Measurements from ENCODE around the gene PSMA7.

PSMA7 gene

DNA sequence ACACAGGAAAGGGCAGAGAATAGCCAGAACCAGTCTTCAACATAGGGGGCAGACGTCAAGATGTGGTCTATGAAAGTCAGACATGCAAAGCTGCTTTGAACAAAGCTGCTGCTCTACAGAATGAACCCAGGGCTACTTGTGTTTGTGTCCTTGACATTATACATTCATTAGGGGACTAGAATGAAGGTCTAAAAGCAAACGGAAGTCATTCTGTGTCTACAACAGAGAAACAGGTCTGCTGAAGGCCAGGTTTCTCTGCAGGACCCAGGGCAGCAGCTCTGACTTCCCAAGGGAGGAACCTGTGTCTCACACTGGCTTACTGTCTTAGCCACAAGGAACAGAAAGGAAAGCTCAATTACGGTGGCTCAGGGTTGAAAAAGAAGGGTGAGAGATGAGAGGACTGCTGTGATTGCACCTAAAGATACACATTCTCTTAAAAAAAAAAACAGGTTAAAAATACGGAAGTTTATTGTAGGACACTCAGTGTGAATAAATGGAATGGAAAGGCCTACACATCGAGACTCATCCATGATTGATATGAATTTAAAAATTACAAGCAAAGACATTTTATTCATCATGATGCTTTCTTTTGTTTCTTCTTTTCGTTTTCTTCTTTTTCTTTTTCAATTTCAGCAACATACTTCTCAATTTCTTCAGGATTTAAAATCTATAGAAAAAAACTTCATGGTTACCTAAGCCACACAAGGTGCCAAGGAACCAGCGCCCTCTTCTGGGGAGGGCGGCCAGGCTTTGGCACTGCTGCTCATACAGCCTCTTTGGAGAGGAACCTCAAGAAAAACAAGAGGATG, 6.7 kb downstream of the PSMA7 start:
- no peak for DNase-seq (ENCODE audit: low read depth)

- DNase-seq (ENCODE audit: low read depth), result no peak
Observed at GRCh38 chr20:62135573-62136266, 7.5 kb downstream of the PSMA7 start.

- no peak for DNase-seq (ENCODE audit: low read depth)
Observed at GRCh38 chr20:62134735-62135231, 8.4 kb downstream of the PSMA7 start.

DNA sequence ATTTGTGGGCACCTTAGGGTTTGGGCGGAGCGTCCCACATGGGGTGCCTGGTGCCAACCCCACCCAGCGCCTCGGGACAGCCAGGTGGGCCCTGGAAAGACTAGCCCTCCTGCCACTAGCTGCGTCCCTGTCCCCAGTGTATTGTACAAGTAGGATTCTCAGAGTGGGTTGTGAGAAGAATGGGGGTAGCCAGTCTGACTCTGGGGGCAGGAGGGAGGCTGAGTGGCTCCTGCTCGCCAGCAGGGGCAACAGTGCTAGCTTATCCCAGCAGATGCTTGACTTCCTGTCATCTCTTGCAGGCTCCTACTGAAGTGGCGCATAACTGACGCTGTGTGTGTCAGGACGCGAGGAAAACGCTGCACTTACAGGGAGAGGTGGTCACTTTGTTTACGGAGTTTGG, 9.3 kb downstream of the PSMA7 start:
- DNase-seq (ENCODE audit: low read depth), result no peak

GRCh38 chr20:62133051-62133845, 9.9 kb downstream of the PSMA7 start:
- DNase-seq (ENCODE audit: low read depth), result no peak

DNA sequence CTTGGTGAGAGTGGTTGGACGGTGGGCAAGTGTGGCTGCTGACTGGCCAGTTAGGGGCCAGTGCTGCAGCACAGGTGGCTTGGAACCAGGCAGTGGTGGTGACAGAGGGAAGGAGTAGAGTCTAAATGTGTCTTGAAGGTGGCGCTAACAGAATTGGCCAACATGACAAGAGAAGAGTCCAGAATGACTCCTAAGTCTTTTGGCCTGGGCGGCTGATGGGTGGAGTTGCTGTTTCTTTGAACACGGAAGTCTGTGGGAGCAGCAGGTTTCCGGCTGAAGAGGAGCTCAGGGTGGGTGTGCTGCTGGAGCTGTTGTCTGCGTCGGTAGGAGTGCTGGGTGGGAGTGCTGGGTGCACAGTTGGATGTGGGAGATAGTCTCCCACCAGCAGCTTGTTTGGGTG, 10.8 kb downstream of the PSMA7 start:
- no peak for DNase-seq (ENCODE audit: low read depth)

DNA sequence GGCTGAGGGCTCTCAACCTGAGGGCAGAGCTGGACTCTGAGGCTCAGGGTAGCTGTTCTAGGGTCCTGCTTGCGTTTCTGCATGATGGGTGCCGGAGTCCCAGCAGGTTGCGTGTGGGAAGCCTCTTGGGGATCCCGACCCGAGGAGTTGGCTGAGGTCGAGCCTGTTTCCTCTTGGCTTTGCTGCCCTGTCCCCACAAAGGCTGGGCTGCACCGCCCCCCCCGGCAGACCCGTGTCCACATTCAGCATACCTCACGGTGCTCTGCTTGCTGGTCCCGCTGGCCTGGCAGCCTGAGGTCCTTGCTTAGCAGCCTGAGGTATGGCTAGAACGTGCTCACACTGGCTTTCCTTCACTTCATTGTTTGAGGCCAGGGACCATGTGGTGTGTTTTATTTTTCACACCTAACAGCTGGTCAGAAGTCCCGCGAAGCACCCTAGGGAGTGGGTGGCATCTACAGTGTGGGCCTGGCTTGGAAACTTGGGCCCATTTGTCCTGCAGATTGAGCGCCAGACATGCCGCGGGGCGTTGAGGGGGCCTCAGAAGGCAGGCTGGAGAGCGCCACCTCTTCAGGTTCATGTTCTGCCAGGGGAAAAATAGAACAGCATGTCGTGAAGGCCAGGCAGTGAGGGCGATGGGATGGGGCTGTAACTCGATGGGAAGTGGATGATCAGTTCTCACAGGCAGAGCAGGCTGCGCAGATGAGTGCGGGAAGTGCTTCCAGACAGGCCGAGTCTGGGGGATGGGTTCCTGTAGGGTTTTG, 11.5 kb downstream of the PSMA7 start:
- no peak for DNase-seq (ENCODE audit: low read depth)

- DNase-seq (ENCODE audit: low read depth), result no peak
Observed at GRCh38 chr20:62129731-62130531, 13.3 kb downstream of the PSMA7 start.

DNA sequence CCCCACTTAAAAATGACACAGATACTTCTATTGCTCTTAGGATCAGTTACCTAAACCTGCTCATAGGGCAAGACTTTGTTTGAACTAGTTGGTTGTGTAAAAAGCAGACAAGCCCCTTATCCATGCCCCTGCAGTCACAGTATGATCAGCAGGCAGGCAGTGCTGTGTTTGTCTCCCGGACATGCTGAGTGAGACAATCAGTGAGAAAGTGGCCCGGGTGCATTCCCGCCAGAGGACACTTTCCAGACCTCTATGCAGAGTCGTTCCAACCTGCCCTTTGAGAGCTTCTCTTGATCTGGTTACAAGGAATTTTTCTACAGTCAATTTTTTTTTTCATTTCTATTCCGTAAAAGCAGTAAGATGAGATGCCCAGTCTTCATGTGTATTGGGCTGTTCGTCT, 14.7 kb downstream of the PSMA7 start:
- no peak for DNase-seq (ENCODE audit: low read depth)

GRCh38 chr20:62127799-62128198, 15.4 kb downstream of the PSMA7 start:
- no peak for DNase-seq (ENCODE audit: low read depth)

DNA sequence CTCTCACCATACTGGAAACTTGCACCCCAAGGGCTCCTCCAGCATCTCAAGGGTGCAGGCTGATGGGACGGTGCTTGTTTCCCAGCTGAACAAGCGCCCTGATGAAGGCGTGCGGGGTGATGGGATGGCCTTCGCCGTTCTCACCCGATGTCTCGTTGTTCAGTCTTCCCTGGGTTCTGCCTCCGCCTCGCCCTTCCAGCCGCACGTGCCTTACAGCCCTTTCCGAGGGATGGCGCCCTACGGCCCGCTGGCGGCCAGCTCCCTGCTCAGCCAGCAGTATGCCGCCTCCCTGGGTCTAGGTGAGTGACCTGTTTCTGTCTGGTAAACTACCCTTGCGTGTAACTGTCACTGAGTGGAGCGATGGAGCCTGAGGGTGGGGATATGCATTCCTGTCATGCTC, 17.1 kb downstream of the PSMA7 start:
- DNase-seq (ENCODE audit: low read depth), result no peak

DNA sequence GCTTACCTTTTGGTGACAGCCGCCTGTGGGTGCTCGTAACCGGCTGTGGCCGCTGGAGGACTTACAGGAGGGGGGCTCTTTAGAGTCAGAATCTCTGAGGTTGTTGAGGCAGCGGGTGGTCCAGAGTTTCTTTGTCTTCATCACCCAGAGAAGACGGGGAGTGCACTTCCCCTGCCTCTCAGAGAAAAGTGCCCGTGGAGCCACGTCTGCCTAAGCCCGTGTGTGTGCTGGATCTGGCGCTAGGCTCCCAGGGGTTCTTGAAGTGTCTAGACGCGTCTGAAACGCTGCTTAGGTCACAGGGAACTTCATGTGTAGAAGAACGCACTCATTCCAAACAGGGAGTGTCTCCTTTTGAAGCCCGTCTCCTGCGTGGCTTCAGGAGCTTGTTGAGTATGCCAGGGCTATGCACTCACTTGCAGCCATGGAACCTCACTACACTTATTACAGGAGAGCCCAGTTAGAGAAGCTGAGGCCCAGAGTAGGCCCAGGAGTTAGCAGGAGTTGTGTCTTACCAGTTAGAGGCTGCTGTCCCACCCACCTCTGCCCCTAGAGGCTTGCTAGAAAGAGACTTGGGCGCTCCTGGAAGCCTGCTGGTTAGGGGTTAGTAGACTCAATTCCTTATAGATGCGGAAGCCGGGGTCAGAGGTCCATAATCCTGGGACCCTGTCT, 19.6 kb downstream of the PSMA7 start:
- DNase-seq (ENCODE audit: low read depth), result no peak

GRCh38 chr20:62122654-62123449, 20.3 kb downstream of the PSMA7 start:
- no peak for DNase-seq (ENCODE audit: low read depth)

DNA sequence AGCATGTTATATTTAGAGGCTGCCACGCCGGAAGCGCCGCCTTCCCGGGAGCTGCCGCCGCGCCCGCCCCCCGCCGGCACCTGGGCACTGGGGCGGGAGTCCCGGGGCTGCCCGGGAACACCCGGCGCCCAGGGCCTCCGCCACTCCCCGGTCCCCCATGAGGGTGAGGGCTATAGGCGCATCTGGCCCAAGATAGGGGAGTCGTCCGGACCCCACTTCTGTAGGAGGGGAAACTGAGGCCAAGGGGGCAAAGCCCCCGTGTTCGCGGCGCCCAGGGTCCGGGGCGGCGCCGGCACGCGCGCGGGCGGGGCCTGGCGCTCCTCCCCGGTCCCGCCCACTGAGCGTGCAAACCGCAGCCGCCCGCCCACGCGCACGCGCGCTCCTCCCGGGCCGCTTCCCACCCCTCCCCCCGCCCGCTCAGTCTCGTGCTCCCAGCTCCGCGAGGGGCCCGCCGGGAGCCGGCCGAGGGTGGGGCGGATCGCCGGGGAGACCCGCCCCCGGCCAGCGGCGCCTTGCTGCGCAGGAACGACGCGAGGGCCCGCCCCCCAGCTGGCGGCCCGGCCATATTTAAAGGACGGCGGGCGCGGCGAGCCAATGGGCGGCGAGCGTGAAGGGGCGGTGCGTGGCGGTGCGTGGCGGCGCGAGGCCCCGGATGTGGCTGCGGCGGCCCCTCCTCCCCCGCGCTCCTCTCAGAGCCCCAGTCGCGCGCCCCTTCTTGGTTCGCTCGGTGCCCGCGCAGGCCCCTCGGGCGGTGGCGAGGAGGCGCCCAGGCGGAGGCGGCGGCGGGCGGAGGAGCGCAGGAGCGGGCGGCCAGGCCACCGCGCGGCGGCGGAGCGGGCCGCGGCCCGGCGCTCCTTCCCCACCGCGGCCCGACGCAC, 21.2 kb downstream of the PSMA7 start, which contains the start of gene LSM14B:
Gene LSM14B, plus strand, starts transcription at position 700 of the 878 bp plus-strand sequence. CDS start 192 bp downstream, outside the sequence.
- DNase-seq (ENCODE audit: low read depth), result peak; percentile 66

DNA sequence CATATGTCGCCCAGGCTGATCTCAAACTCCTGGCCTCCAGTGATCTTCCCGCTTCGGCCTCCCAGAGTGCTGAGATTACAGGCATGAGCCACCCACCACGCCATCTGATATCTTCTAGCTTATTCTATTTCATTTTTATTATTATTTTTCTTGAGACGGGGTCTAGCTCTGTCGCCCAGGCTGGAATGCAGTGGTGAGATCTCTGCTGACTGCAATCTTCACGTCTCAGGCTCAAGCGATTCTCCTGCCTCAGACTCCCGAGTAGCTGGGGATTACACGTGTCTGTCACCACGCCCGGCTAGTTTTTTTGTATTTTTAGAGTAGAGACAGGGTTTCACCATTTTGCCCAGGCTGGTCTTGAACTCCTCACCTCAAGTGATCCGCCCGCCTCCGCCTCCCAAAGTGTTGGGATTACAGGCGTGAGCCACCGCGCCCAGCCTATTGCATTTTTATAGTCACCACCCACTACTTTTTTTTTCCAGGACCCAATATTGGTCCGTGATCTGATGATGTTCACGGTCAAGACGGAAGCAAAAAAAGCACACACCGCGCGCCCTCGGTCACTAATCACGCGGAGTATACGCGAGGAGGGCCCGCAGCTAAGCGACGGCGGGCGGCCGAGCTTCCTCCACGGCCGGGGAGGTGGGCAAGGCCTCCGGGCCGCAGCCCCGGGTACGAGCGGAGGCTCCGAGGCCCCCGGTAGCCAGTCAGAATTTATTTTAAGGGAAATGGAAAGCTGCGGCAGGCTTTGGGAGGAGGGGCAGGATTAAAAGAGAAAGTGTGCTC, 22.0 kb downstream of the PSMA7 start:
- no peak for DNase-seq (ENCODE audit: low read depth)

DNA sequence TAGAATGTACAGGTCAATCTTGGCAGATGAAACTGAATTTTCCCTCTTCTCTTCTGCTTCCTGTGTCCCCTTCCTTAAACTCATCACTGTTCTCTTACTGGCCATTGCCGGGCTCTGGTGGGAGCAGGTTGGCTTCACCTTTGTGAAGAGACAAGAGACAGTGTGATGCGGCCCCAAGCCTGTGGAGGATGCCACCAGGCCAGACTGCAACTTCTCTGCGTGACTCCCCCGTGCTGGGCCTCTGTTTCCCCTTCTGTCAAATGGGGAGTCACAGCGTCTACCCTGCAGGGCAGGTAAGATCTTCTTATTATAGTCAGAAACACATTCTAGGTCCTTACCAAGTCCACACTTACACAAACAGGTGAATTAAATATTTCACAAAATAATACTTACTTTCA, 22.8 kb downstream of the PSMA7 start:
- DNase-seq (ENCODE audit: low read depth), result no peak

DNA sequence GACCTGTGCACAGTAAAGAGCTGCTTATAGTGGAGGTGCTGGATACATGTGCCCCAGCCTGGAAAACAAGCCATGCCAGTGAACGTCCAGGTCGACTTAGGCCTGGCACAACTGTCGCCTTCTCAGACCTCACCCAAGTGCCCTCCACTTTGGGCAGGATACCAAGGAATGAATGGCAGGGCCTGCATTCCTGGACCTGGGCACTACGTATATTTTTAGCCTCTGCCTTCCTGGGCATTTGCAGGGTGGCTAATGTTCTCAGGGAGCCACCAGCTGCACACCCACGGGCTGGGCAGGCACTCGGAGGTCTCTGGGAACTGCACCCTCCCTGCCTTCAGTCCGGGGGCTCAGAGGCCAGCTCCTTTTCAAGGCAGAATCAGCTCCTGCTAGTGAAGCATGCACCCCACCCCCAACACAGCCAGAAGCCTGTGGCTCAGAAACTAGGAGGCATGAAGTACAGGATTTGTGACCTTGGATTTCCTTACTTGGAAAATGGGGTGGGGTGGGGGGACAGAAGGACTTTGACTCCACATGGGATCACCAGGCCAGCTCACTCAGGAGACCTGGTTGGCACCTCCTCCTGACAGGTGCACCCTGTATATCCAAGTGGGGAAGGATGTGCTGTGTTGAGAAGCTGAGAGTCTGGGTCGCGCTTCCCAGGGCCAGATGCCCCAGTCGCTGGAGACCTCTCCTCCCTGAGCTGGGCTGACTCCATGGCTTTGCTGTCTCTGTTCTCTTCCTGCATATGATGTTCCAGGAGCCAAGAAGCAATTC, 23.4 kb downstream of the PSMA7 start:
- DNase-seq (ENCODE audit: low read depth), result no peak
